ENCODE results near the gene SLC7A14. TPM values are rescaled to one million over a fixed set of nuclear protein-coding genes. Genes with fewer than 3 reads are reported as not detected.

SLC7A14 gene
- total and polyA plus RNA-seq, 2 donors (not counting 3 experiments of a cell fraction or from before 2014, with no cell fraction given) = 0.07 to 0.57 TPM

DNA sequence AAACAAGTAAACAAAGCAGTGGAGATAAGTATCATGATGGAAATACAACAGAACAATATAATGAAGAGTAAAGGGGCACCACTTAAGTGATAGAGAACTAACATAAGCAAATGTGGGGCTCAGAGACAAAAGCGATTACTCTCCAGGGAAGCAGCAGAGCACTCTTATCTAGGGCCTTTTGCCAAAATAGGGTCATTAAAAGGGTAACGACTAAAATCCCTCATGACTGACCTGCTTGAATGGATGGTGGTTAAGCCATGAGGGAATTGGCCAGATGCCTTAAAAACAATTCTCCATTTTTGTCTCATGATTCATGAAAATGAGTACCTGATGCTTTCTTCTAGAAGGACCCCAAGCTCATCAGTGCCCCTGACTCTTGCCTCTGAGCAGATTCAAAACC lies 3.2 kb upstream of the SLC7A14 start:
- BruUV-seq (replicated peaks) = no TSS peak
- intact Hi-C loops (cut with micrococcal nuclease) (loop anchor here (10.0 kb wide), 1 partner anchor 216 kb away; no protein-coding TSS in a partner anchor), dilution Hi-C loops (cut with MboI; ENCODE audit: extremely low pct_ligation_motif_present, low sequenced_read_pairs) (no loop called here)
- ChIA-PET CTCF (no interaction called here), POLR2A (no interaction called here)
- DNase-seq (ENCODE audit: low read depth, low spot score) (no peak), FAIRE-seq (no peak)
- Histone ChIP-seq H4K20me1 (replicated peaks; ENCODE audit: control insufficient read depth, extremely low read depth, insufficient read depth, low read length) (no peaks in the 10 kb centered on the region), H2AFZ (ENCODE audit: low read depth, low read length) (no peak overlapping the region), H3K27me3 (ENCODE audit: control insufficient read depth in 2 of 2, insufficient read depth in 2 of 2, low read length in 2 of 2) (peaks cover 25 to 33% of the 10 kb centered on the region in 2 experiments), H3K9me3 (replicated peaks; ENCODE audit: control insufficient read depth, insufficient read depth, low read length) (no peaks in the 10 kb centered on the region), H3K9ac (replicated peaks; ENCODE audit: extremely low read depth, insufficient read depth, low read length) (no peak overlapping the region), H3K79me2 (ENCODE audit: control insufficient read depth, insufficient read depth, low read length) (no peaks in the 10 kb centered on the region), H3K9me1 (replicated peaks; ENCODE audit: control insufficient read depth, extremely low read depth, insufficient read depth, low read length) (no peaks in the 10 kb centered on the region), H3K27ac (ENCODE audit: insufficient read depth, low read depth, low read length) (no peak overlapping the region), H3K4me1 (ENCODE audit: control insufficient read depth, extremely low read depth, insufficient read depth, low read length) (peaks cover 12% of the 10 kb centered on the region), H3K36me3 (ENCODE audit: control insufficient read depth in 2 of 2, extremely low read depth in 1 of 2, insufficient read depth in 2 of 2, low read length in 2 of 2) (no peaks in the 10 kb centered on the region), H3K4me2 (ENCODE audit: insufficient read depth, low read length) (no peak overlapping the region), H3K4me3 (replicated peaks in 1 of 3; ENCODE audit: insufficient read depth in 1 of 3, low read depth in 1 of 3, low read length in 3 of 3) (no peak overlapping the region)
- TF ChIP-seq CTCF (IDR thresholded peaks at IDR 0.05; ENCODE audit: extremely low read depth in 1 of 2, insufficient read depth in 1 of 2, low read depth in 1 of 2, low read length in 2 of 2) (no peak), FOS (IDR thresholded peaks at IDR 0.05; ENCODE audit: borderline replicate concordance, insufficient read depth, low read length) (no peak), GATA2 (IDR thresholded peaks at IDR 0.05; ENCODE audit: insufficient read depth, insufficient read length, low read depth, low read length) (no peak), JUN (IDR thresholded peaks at IDR 0.05; ENCODE audit: borderline replicate concordance, insufficient read depth, insufficient read length, low read depth) (no peak), EZH2 (IDR thresholded peaks at IDR 0.05; ENCODE audit: borderline replicate concordance, low read depth, low read length, severe bottlenecking) (no peak), POLR2A (IDR thresholded peaks at IDR 0.05; ENCODE audit: low read depth, low read length) (no peak), POLR2AphosphoS5 (IDR thresholded peaks at IDR 0.05; ENCODE audit: insufficient read depth, low read depth, low read length) (no peak), MYC (IDR thresholded peaks at IDR 0.05; ENCODE audit: low read depth, low read length) (no peak)
- TF ChIP-seq, protein P1, sequence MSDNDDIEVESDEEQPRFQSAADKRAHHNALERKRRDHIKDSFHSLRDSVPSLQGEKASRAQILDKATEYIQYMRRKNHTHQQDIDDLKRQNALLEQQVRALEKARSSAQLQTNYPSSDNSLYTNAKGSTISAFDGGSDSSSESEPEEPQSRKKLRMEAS (IDR thresholded peaks at IDR 0.05; ENCODE audit: insufficient read depth, insufficient read length) = no peak
